Measurements from ENCODE around the gene PPM1M.

Gene PPM1M

DNA sequence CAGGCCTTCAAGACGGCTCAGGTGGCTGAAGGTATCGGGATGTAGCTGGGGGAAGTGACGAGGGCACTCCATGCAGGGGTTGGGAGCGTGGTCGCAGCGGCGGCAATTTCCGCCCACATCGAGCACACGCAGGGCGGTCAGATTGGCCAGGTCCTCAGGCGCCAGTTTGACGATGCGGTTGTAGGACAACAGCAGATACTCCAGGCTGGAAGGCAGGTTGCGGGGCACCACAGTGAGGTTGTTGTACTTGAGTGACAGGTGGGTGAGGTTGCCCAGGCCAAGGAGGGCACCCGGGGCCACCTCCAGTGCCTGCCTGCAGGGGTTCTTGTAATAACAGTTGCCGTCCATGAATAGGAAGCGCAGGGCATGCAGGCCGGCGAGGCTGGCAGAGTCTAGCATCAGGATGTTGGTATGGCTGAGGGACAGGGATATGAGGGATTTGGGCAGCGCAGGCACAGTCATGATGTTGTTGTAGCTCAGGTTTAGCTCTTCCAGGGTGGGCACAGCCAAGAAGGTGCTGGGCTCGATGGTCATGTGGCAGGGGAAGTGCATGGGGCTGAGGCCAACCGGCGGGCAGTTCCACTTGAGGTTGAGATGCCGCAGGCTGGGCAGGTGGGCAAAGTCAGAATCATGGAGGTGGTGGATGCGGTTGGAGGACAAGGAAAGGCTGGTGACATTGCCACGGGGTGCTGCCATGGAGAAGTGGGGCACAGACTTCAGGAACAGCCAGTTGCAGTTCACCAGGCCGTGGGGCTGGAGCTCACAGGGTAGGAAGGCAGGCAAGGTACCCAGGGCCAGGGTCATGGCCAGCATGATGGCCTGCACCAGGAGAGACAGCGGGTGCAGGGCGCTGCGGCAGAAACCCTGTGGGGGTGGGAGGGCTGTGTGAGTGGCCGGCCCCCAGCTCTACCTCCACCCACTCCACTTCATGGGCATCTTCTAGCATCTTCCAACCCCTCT, 21.8 kb upstream of the PPM1M start:
- no peak overlapping the region for H3K4me3 ChIP-seq (ENCODE audit: control insufficient read depth, low read depth, low read length)
- no peak for DNase-seq (ENCODE audit: low read depth)

DNA sequence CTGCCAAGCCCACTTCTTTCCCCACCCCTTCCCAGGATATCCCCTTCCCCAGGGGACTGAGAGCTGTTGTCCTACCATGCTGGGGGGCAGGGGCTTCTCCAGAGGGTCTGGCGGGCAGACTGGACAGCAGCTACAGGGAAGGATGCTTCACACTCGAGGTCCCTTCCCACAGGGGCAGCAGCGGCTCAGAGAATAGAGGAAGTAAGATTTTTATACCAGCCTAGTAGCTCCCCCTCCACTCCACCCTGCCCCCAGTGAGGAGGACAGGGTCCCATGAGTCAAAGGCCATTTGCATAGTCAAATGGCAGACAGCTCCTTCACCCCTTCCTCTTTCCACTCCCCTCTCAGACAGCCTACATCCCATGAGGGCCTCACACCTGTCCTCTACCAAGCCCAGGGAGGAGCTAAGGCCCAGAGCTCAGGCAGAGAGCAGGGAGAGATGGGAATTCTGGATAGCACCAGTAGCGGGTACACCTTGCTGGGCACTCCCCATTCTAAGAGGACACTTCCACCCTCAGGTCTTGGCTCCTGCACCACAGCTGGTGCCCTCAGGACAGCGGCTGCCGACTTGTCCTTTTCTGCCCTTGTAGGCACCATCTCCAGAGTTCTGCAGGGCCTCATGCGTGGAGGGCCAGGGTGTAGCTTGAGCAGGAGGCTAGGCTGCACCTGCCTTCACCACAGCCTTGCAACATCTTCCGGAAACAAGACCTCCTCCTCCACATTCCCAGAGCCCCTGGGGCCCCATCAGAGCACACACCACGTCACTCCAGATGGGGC, 19.9 kb upstream of the PPM1M start, which contains the start of gene TLR9:
Gene TLR9 (minus strand): TSS at position 194 of the 777 bp plus-strand sequence. CDS start 116 bp downstream, at position 78.
- no peak for DNase-seq (ENCODE audit: low read depth)
- TF ChIP-seq, protein P1, sequence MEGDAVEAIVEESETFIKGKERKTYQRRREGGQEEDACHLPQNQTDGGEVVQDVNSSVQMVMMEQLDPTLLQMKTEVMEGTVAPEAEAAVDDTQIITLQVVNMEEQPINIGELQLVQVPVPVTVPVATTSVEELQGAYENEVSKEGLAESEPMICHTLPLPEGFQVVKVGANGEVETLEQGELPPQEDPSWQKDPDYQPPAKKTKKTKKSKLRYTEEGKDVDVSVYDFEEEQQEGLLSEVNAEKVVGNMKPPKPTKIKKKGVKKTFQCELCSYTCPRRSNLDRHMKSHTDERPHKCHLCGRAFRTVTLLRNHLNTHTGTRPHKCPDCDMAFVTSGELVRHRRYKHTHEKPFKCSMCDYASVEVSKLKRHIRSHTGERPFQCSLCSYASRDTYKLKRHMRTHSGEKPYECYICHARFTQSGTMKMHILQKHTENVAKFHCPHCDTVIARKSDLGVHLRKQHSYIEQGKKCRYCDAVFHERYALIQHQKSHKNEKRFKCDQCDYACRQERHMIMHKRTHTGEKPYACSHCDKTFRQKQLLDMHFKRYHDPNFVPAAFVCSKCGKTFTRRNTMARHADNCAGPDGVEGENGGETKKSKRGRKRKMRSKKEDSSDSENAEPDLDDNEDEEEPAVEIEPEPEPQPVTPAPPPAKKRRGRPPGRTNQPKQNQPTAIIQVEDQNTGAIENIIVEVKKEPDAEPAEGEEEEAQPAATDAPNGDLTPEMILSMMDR (IDR thresholded peaks at IDR 0.05; ENCODE audit: control insufficient read depth, insufficient read depth, low read depth, low read length, missing control alignments) = no peak
- no peak within 1 kb of the TSS for H3K4me3 ChIP-seq (ENCODE audit: control insufficient read depth, low read depth, low read length)

More for the DNA sequence above, 21.8 kb upstream of the PPM1M start:
- TF ChIP-seq, protein P1 (IDR thresholded peaks at IDR 0.05; ENCODE audit: control insufficient read depth, insufficient read depth, low read depth, low read length, missing control alignments) = no peak

DNA sequence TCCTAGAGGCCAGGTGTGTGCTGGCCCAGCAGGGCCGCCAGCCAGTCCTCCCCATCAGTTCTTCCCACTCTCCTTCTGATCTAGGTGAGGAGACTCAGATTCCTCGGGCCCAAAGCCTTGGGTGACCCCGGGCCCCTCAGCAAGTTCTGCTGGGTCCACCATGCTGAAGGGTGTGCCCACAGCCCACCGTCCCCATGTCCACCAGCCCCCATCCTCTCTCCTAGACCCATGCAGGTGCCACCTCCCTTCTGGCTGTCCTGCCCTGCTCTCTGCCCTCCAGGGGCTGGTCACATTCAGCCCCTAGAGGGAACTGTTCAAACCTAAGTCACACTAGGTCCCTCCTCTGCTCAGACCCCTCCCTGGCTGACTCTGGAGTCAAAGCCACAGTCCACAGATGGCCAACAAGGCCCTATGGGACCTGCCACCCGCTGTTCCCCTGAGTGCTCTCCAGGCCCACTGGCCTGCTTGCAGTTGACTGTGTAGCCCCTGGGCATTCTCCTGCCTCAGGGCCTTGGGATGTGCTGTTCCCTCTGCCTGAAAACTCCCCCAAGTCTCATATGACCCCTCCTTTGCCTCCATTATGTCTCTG, 19.2 kb upstream of the PPM1M start:
- no peak overlapping the region for H3K4me3 ChIP-seq (ENCODE audit: control insufficient read depth, low read depth, low read length)
- TF ChIP-seq, protein P1 (IDR thresholded peaks at IDR 0.05; ENCODE audit: control insufficient read depth, insufficient read depth, low read depth, low read length, missing control alignments) = no peak
- DNase-seq (ENCODE audit: low read depth) = no peak

DNA sequence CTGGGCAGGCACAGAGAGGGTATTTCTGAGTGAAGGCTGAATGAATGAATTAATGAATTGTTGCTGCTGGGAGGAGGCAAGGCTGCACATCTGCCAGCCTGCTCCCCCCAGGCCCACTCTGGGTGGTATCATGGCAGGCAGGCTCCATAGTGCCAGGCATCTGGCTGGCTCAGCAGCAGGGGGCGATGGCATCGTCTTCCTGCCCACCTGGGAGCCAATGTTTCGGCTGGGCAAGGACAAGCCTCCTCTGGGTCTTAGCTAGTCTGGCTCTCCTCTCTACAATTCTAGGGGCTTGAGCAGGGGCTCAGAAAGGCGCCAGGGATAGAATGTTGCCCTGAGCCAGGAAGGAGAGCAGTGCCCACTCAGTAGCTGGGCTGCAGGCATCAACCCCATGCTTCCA, 18.4 kb upstream of the PPM1M start:
- DNase-seq (ENCODE audit: low read depth) = no peak
- TF ChIP-seq, protein P1 (IDR thresholded peaks at IDR 0.05; ENCODE audit: control insufficient read depth, insufficient read depth, low read depth, low read length, missing control alignments) = no peak
- no peak overlapping the region for H3K4me3 ChIP-seq (ENCODE audit: control insufficient read depth, low read depth, low read length)

DNA sequence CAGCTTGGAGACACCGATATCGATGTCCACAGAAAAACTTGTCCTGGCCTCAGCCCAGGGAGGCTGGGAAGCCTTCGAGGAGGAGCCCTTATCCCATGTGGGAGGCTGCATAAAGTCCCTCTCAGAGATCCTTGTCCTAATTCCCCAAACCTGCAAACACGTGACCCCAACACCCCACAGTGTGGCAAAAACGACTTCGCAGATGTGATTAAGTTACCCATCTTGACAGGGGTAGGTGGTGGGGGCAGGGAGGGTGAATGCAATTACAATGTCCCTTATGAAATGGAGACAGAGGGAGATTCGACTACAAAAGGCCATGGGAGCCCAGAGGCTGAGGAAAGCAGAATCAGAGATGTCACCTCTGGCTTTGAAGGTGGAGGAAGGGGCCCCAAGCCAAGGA, 17.8 kb upstream of the PPM1M start:
- no peak for DNase-seq (ENCODE audit: low read depth)
- H3K4me3 ChIP-seq (ENCODE audit: control insufficient read depth, low read depth, low read length) = no peak overlapping the region
- TF ChIP-seq, protein P1 (IDR thresholded peaks at IDR 0.05; ENCODE audit: control insufficient read depth, insufficient read depth, low read depth, low read length, missing control alignments) = no peak

DNA sequence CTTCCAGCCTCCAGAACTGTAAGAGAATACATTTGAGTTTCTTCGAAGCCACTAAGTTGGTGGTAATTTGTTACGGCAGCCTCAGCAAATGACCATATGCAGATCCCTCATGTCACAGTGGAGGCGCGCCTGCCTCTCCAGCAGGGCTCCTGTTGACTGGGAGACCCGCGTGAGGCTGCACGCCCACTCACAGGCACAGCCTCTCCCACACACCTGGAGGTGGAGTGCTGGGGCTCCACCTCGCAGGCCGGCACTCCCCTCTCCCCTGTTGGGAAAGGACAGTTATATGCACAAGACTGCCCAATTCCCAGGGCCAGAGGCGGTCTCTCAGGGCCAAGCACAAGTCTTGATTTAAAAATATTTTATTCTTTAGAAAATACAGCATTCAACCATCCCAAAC, 17.3 kb upstream of the PPM1M start:
- no peak overlapping the region for H3K4me3 ChIP-seq (ENCODE audit: control insufficient read depth, low read depth, low read length)
- DNase-seq (ENCODE audit: low read depth) = no peak
- TF ChIP-seq, protein P1 (IDR thresholded peaks at IDR 0.05; ENCODE audit: control insufficient read depth, insufficient read depth, low read depth, low read length, missing control alignments) = no peak
